ENCODE results near the gene ACAD9. TPM values are rescaled to one million over a fixed set of nuclear protein-coding genes. Genes with fewer than 3 reads are reported as not detected.
"Not testable (repeated sequence)": the region's sequence is repeated elsewhere in the genome, so short reads cannot be mapped to it uniquely, and the experiment has no call there.

ACAD9 gene
- total RNA-seq, 4 donors from 2014 or later, result 32.4 to 44.0 (median 38.7) TPM

DNA sequence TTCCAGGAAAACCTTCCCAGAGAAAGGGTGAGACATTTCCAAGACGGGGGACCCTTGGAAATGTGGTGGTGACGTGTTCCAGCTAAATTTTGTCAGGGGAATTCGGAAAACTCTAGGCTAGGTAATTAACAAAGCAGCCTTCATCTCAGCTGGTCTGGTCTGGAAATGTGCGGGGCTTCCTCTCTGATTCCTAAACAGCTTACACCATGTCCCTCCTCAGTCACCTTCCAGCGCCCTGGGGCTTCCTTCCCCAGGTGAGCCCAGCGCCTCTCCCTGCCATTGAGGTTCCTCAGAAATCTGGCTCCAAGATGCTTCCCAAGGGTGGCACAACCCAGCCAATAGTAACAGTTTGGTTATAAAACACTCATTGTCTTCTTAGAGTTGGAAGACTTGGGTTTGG, 571 bp downstream of the ACAD9 start:
- peaks cover 0 to 57% (median 17%) of the 10 kb centered on the region in 3 donors for H3K4me1 ChIP-seq
- no peaks in the 10 kb centered on the region for H3K27me3 ChIP-seq

GRCh38 chr3:128880455-128880854, 1.0 kb downstream of the ACAD9 start:
- peaks cover 0 to 35% of the 10 kb centered on the region in 2 donors for H3K36me3 ChIP-seq
- peak overlapping the region in 2 of 4 donors; percentile 94 to 95 for H3K27ac ChIP-seq
- not testable (repeated sequence) for ATAC-seq, H3K9me3 ChIP-seq, H3K27me3 ChIP-seq
- H3K4me1 ChIP-seq, result peaks cover 0 to 57% (median 17%) of the 10 kb centered on the region in 3 donors
- 60 to 68% methylated on average over 2 to 7 of the region's 12 CpGs for WGBS, 2 donors (ENCODE audit: low coverage in 1 of 2)
- peak overlapping the region in 1 of 2 donors; percentile 79 for H3K4me3 ChIP-seq

More for the DNA sequence above, 571 bp downstream of the ACAD9 start:
- Histone ChIP-seq H3K36me3 (peaks cover 0 to 31% of the 10 kb centered on the region in 2 donors), H3K27ac (peak overlapping the region; percentile 45 to 95 (median 94)), H3K4me3 (peak overlapping the region; percentile 48 to 79), H3K9me3 (no peaks in the 10 kb centered on the region)
- ATAC-seq, result no peak
- 5 to 7% methylated on average over 4 to 5 of the region's 6 CpGs for WGBS, 2 donors (ENCODE audit: low coverage in 1 of 2)
- TF ChIP-seq POLR2A (IDR thresholded peaks at IDR 0.05) (no peak), POLR2AphosphoS5 (IDR thresholded peaks at IDR 0.05) (no peak), EP300 (IDR thresholded peaks at IDR 0.05) (no peak)
- TF ChIP-seq, protein P1, sequence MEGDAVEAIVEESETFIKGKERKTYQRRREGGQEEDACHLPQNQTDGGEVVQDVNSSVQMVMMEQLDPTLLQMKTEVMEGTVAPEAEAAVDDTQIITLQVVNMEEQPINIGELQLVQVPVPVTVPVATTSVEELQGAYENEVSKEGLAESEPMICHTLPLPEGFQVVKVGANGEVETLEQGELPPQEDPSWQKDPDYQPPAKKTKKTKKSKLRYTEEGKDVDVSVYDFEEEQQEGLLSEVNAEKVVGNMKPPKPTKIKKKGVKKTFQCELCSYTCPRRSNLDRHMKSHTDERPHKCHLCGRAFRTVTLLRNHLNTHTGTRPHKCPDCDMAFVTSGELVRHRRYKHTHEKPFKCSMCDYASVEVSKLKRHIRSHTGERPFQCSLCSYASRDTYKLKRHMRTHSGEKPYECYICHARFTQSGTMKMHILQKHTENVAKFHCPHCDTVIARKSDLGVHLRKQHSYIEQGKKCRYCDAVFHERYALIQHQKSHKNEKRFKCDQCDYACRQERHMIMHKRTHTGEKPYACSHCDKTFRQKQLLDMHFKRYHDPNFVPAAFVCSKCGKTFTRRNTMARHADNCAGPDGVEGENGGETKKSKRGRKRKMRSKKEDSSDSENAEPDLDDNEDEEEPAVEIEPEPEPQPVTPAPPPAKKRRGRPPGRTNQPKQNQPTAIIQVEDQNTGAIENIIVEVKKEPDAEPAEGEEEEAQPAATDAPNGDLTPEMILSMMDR (IDR thresholded peaks at IDR 0.05), result no peak

DNA sequence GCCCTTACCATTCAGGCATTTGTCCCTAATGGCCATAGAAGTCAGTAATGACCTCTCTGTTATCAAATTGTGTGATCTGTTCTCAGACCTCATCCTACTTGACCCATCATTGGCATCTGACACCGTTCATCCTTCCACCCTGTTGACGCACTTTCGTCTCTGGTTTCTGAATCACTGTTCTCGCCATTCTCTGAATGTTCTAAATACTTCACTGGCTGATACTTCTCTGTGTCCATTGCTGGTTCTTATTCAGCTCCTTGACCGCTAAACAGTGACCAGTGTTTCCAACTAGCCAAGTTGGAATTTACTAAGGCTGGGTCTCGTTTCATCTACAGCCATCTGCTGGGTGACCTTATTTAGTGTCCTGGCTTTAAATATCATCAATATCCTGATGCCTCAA, 2.2 kb downstream of the ACAD9 start:
- TF ChIP-seq POLR2AphosphoS5 (IDR thresholded peaks at IDR 0.05), result no peak
- no peak for TF ChIP-seq EP300 (IDR thresholded peaks at IDR 0.05)
- no peak for TF ChIP-seq POLR2A (IDR thresholded peaks at IDR 0.05)
- Histone ChIP-seq H3K36me3 (peaks cover 0 to 47% of the 10 kb centered on the region in 2 donors), H3K27ac (no peak overlapping the region), H3K27me3 (no peaks in the 10 kb centered on the region), H3K4me3 (no peak overlapping the region), H3K4me1 (peaks cover 0 to 57% (median 17%) of the 10 kb centered on the region in 3 donors), H3K9me3 (no peaks in the 10 kb centered on the region)
- 79 to 94% methylated on average over 6 of the region's 6 CpGs for WGBS, 2 donors (ENCODE audit: low coverage in 1 of 2)
- no peak for ATAC-seq

- ATAC-seq, result no peak
- no peak overlapping the region for H3K27ac ChIP-seq
- H3K4me1 ChIP-seq, result peaks cover 0 to 55% (median 17%) of the 10 kb centered on the region in 3 donors
- H3K27me3 ChIP-seq, result no peaks in the 10 kb centered on the region
- WGBS, 2 donors (ENCODE audit: low coverage in 1 of 2), result 90% methylated on average over 1 of the region's 1 CpG; no CpG with 5 or more reads in 1 of the 2 donors
- TF ChIP-seq POLR2AphosphoS5 (IDR thresholded peaks at IDR 0.05), result no peak
- TF ChIP-seq POLR2A (IDR thresholded peaks at IDR 0.05), result no peak
- no peak for TF ChIP-seq EP300 (IDR thresholded peaks at IDR 0.05)
- TF ChIP-seq, protein P1 (IDR thresholded peaks at IDR 0.05), result no peak
- H3K4me3 ChIP-seq, result no peak overlapping the region
- H3K36me3 ChIP-seq, result peaks cover 0 to 58% of the 10 kb centered on the region in 2 donors
- no peaks in the 10 kb centered on the region for H3K9me3 ChIP-seq
Observed at GRCh38 chr3:128882719-128883118, 3.3 kb downstream of the ACAD9 start.

DNA sequence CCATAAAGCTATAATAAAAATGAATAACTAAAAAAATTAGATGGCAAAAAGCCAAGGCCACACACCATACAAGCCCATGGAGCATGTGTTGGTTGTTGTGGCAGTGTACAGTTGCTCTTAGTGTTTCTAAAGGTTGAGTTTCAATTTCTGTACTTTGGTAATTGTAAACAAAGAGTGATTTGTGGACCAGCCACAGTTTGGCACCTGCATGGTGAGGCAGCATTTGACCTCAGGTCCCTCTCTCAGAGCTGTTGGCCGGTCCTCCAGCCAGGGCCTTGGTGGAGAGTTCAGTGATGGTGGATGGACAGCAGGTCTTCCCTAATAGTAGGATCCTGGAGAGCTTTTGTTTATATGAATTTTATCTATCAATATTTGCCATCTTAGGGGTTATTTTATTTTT, 5.6 kb downstream of the ACAD9 start:
- H3K36me3 ChIP-seq, result peaks cover 0 to 76% of the 10 kb centered on the region in 2 donors
- H3K4me3 ChIP-seq, result no peak overlapping the region
- H3K27ac ChIP-seq, result no peak overlapping the region
- no peaks in the 10 kb centered on the region for H3K27me3 ChIP-seq
- WGBS, 2 donors (ENCODE audit: low coverage in 1 of 2), result 100% methylated on average over 1 of the region's 1 CpG
- peaks cover 0 to 42% (median 10%) of the 10 kb centered on the region in 3 donors for H3K4me1 ChIP-seq
- no peak for TF ChIP-seq EP300 (IDR thresholded peaks at IDR 0.05)
- TF ChIP-seq, protein P1 (IDR thresholded peaks at IDR 0.05), result no peak
- TF ChIP-seq POLR2A (IDR thresholded peaks at IDR 0.05), result no peak
- TF ChIP-seq POLR2AphosphoS5 (IDR thresholded peaks at IDR 0.05), result no peak
- no peaks in the 10 kb centered on the region for H3K9me3 ChIP-seq
- ATAC-seq, result no peak

GRCh38 chr3:128889139-128889894, 9.9 kb downstream of the ACAD9 start:
- H3K9me3 ChIP-seq, result no peaks in the 10 kb centered on the region
- H3K4me1 ChIP-seq, result no peaks in the 10 kb centered on the region
- ATAC-seq, result no peak
- whole genome bisulfite sequencing, 2 donors (ENCODE audit: low coverage in 1 of 2), result 85 to 89% methylated on average over 4 of the region's 7 CpGs
- no peak overlapping the region for H3K4me3 ChIP-seq
- no peak overlapping the region for H3K27ac ChIP-seq
- no peaks in the 10 kb centered on the region for H3K27me3 ChIP-seq
- H3K36me3 ChIP-seq, result peaks cover 0 to 85% of the 10 kb centered on the region in 2 donors
- TF ChIP-seq POLR2A (IDR thresholded peaks at IDR 0.05) (no peak), POLR2AphosphoS5 (IDR thresholded peaks at IDR 0.05) (no peak), EP300 (IDR thresholded peaks at IDR 0.05) (no peak)
- TF ChIP-seq, protein P1 (IDR thresholded peaks at IDR 0.05), result no peak
